NCI-H748 (cell line): ENCODE measurements around the gene CAMKMT.
A peak's percentile ranks its signal among the peaks of the same experiment; 100 is the strongest.
"Not testable (repeated sequence)": the region's sequence is repeated elsewhere in the genome, so short reads cannot be mapped to it uniquely, and the experiment has no call there.

ENCODE experiments used
- DNase-seq: peaks from one replicate; lab custom pipeline; 2025; ENCODE audit not compliant: unreplicated experiment; lab: John Stamatoyannopoulos, UW

Gene CAMKMT

GRCh38 chr2:44358503-44358902 is 3.2 kb upstream of the CAMKMT start:
- peak; percentile 88 for DNase-seq

DNA sequence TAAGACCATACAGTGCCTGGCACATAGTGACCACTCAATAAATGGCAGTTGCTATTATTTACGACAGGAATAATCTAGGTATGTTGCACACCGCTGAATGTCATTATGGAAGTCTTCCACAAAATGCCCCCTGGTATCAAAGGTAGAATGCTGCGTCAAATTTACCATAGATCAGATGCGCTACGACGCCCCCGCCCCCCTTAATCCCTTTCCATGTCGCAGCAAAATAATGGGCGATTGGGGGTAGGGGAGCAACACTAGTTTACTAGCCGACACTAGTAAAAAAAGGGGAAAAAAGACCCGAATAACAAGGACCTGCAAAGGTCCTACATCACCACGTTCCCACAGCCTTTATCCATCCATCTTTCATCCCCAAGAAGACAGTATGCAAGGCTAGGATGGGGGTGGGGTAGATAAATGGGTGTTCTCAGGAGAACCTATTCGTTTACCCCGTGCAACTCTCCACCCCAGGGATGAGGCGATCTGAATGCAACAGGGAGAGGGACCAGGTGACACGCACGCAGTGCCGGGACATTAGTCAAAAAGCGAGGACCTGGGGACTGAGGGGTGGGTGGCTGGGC is 908 bp upstream of the CAMKMT start:
- no peak for DNase-seq

GRCh38 chr2:44362207-44363015 is 664 bp downstream of the CAMKMT start:
- peak; percentile 35 for DNase-seq

DNA sequence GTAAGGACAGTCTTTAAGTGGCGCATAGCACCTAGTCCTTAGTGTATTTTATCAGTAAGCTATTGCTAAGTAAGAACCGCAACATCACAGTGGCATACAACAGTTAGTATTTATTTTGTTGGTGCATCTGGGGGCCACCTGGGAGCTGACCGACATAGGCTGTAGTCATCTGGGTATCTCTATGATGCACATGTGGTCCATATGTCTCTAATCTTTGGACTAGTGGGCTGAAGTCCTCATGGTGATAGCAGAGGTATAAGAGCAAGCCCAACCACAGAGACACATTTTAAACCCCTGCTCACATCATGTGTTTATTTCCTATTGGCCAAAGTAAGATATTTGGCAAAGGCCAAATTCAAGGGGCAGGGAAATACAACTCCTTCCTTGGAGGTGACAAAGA is 2.9 kb downstream of the CAMKMT start:
- no peak for DNase-seq

DNA sequence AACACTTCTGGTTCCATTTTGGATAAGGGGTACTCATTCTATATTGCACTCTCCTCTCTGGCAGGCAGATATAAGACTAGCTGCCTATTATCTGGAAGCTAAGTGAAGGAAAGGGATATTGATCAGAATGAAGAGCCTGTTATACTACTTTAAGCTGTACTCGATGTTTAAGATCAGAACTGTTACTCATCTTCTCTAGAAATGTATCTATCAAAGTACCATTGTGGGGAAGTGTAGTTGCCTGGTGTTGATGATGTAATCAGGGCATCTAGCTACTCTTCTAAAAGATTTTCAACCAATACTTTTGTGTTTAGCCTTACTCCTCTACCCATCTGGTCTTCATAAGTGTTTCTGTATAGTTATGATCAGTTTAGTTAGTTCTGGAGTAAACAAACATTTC is 5.8 kb downstream of the CAMKMT start:
- DNase-seq, result no peak

DNA sequence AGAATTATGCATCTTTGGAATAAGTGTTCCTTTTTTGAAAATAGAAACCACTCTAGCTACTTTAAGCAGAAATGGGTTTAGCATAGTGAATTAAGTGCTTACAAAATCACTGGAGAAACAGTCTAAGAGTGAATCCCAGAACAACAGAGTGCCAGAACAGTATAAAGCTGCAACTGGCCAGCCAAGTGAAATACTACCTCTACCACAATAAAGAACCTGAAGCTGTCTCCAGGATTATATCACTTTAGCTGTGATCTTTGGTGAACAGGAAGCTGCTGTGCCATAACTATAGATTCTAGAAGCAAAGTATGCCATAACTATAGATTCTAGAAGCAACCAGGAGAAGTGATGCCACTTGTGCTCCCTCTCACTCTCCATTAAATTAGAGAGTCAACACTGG is 7.6 kb downstream of the CAMKMT start:
- no peak for DNase-seq

GRCh38 chr2:44371445-44371844 is 9.7 kb downstream of the CAMKMT start:
- DNase-seq, result no peak

- no peak for DNase-seq
Observed at GRCh38 chr2:44372246-44372645, 10.5 kb downstream of the CAMKMT start.

DNA sequence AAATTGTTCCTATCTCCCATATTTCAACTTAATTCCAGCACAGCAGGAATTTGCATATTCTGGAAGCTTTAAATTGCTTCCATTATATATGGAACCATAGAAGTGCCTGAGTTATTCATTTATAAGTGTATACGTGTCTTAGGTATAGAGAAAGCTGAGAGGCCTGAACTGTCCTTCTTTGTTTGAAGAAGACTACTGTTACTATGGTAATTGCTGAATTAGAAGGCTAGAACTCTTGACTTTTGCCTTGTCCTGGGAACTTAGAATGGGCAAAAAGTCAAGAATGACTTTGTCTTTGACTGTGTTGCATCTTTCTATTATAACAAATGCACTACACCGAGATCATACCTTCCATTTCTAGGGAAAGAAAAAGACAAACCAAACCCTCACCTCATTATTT is 15.7 kb downstream of the CAMKMT start:
- no peak for DNase-seq

DNA sequence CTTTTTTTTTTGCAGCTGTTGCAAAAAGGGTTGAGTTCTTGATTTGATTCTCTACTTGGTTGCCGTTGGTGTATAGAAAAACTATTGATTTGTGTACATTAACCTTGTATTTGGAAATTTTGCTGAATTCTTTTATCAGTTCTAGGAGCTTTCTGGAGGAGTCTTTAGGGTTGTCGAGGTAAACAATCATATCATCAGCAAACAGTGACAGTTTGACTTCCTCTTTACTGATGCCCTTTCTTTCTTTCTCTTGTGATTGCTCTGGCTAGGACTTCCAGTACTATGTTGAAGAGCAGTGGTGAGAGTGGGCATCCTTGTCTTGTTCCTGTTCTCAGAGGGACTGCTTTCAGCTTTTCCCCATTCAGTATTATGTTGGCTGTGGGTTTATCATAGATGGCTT is 23.5 kb downstream of the CAMKMT start:
- not testable (repeated sequence) for DNase-seq

DNA sequence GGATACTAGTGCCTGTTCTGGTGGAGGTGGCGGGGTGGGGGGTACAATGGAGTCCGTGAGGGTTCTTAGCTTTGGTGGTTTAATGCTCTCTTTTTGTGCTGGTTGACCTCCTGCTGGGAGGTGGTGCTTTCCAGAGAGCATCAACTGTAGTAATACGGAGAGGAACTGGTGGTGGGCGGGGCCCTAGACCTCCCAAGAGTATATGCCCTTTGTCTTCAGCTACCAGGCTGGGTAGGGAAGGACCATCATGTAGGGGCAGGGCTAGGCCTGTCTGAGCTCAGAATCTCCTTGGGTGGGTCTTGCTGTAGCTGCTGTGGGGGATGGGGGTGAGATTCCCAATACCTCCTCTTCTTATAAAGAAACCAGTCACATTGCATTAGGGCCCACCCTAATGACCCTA is 27.1 kb downstream of the CAMKMT start:
- DNase-seq, result no peak

- DNase-seq, result no peak
Observed at GRCh38 chr2:44389895-44390294, 28.1 kb downstream of the CAMKMT start.

DNA sequence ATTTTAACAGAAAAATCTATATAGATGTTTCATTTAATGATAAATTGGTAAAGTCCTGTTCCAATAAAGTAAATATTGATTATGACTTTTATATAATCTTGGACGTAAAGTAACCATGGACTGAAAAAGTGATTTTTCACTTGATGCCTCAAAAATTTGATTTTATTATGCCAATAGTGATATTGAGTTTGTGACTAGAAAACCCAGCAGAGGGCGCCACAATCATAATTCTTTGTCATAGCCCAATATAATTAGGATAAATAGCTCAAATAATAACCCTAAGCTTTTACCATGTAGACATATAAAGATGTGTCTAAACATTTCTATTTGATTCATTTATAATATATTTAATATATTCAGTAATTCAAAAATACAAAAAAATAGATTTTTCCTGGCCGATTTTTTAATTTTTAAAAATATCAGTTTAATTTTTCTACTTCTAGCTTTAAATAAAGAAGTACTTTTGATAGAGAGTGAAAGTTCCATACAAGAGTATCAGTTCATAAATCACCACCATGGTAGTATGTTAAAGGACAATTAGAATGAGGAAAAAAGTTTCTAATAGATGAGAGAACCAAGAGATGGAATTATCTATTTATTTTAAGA is 30.7 kb downstream of the CAMKMT start:
- DNase-seq, result peak; percentile 59

GRCh38 chr2:44397447-44398175 is 35.9 kb downstream of the CAMKMT start:
- DNase-seq, result no peak

- DNase-seq, result no peak
Observed at GRCh38 chr2:44398243-44398897, 36.6 kb downstream of the CAMKMT start.

- DNase-seq, result no peak
Observed at GRCh38 chr2:44420725-44421124, 59.0 kb downstream of the CAMKMT start.

DNA sequence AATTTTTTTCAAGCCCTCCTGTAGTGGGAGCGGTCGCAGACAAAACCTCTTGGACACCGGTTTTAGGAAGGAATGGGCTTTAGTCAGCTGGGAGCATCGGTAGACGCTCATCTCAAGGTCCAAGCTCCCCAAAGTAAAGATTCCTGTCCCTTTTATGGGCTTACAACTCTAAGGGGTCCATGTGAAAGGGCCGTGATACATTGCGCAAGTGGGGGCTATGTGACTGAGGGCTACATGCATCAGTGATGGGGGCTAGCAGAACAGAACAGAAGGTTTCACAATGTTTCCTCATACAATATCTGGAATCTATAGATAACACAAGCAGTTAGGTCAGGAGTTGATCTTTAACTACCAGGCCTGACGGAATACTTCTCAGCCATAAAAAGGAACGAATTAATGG is 62.5 kb downstream of the CAMKMT start:
- no peak for DNase-seq

- DNase-seq, result no peak
Observed at GRCh38 chr2:44429034-44429433, 67.3 kb downstream of the CAMKMT start.

DNA sequence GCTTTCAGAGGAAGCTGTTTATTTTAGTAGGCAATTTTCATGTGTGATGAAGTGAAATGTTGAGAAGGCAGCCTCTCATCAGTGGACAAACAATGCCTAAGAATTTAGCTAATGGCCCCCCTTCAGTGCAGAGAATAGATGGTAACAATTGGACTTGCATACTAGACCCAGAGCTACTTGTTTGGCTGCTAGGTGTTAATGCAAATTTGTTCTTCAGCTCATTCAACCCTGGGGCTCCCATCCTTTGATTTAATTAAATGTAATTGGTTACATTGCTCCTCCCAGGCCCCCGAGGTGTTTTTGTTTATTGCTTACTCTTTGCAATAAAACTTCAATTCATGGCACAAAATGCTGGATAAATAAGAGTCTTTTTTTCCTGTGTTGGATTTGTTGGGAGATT is 68.6 kb downstream of the CAMKMT start:
- peak; percentile 55 for DNase-seq

- peak; percentile 78 for DNase-seq
Observed at GRCh38 chr2:44433895-44434294, 72.1 kb downstream of the CAMKMT start.

GRCh38 chr2:44441200-44441599 is 79.5 kb downstream of the CAMKMT start:
- no peak for DNase-seq
